Measurements from ENCODE around the gene SOCS3. TPM values are rescaled to one million over a fixed set of nuclear protein-coding genes. Genes with fewer than 3 reads are reported as not detected.

SOCS3 gene
- total RNA-seq, 1 donor from 2014 or later = 3.1 TPM

- peaks cover 1% of the 10 kb centered on the region for H3K9me3 Mint-ChIP-seq (ENCODE audit: unreplicated experiment)
- H3K27ac Mint-ChIP-seq (ENCODE audit: unreplicated experiment) = no peak overlapping the region
- no peaks in the 10 kb centered on the region for H3K27me3 Mint-ChIP-seq (ENCODE audit: unreplicated experiment)
- H3K4me3 Mint-ChIP-seq (ENCODE audit: unreplicated experiment) = no peak overlapping the region
- no peak for DNase-seq
- TF ChIP-seq CTCF (IDR thresholded peaks at IDR 0.05; ENCODE audit: partially characterized antibody, unreplicated experiment) = no peak
- peaks cover 4% of the 10 kb centered on the region for H3K36me3 Mint-ChIP-seq (ENCODE audit: unreplicated experiment)
- peaks cover 36% of the 10 kb centered on the region for H3K4me1 Mint-ChIP-seq (ENCODE audit: low read depth, unreplicated experiment)
These were observed 46.5 kb upstream of the SOCS3 start for GRCh38 chr17:78406396-78406795.

- DNase-seq = no peak
- H3K4me3 Mint-ChIP-seq (ENCODE audit: unreplicated experiment) = no peak overlapping the region
- H3K9me3 Mint-ChIP-seq (ENCODE audit: unreplicated experiment) = peaks cover 3% of the 10 kb centered on the region
- peaks cover 4% of the 10 kb centered on the region for H3K36me3 Mint-ChIP-seq (ENCODE audit: unreplicated experiment)
- no peaks in the 10 kb centered on the region for H3K27me3 Mint-ChIP-seq (ENCODE audit: unreplicated experiment)
- peaks cover 20% of the 10 kb centered on the region for H3K4me1 Mint-ChIP-seq (ENCODE audit: low read depth, unreplicated experiment)
- TF ChIP-seq CTCF (IDR thresholded peaks at IDR 0.05; ENCODE audit: partially characterized antibody, unreplicated experiment) = no peak
- H3K27ac Mint-ChIP-seq (ENCODE audit: unreplicated experiment) = peak overlapping the region; percentile 17
These were observed 43.9 kb upstream of the SOCS3 start for GRCh38 chr17:78403822-78404221.

- peak overlapping the region; percentile 44 for H3K27ac Mint-ChIP-seq (ENCODE audit: unreplicated experiment)
- TF ChIP-seq CTCF (IDR thresholded peaks at IDR 0.05; ENCODE audit: partially characterized antibody, unreplicated experiment) = no peak
- H3K27me3 Mint-ChIP-seq (ENCODE audit: unreplicated experiment) = no peaks in the 10 kb centered on the region
- peak overlapping the region; percentile 31 for H3K4me3 Mint-ChIP-seq (ENCODE audit: unreplicated experiment)
- H3K4me1 Mint-ChIP-seq (ENCODE audit: low read depth, unreplicated experiment) = peaks cover 21% of the 10 kb centered on the region
- no peak for DNase-seq
- peaks cover 3% of the 10 kb centered on the region for H3K9me3 Mint-ChIP-seq (ENCODE audit: unreplicated experiment)
- peaks cover 4% of the 10 kb centered on the region for H3K36me3 Mint-ChIP-seq (ENCODE audit: unreplicated experiment)
These were observed 42.0 kb upstream of the SOCS3 start for GRCh38 chr17:78401891-78402290.

- DNase-seq = no peak
- peak overlapping the region; percentile 44 for H3K27ac Mint-ChIP-seq (ENCODE audit: unreplicated experiment)
- peaks cover 3% of the 10 kb centered on the region for H3K9me3 Mint-ChIP-seq (ENCODE audit: unreplicated experiment)
- H3K36me3 Mint-ChIP-seq (ENCODE audit: unreplicated experiment) = peaks cover 4% of the 10 kb centered on the region
- H3K4me1 Mint-ChIP-seq (ENCODE audit: low read depth, unreplicated experiment) = peaks cover 24% of the 10 kb centered on the region
- no peaks in the 10 kb centered on the region for H3K27me3 Mint-ChIP-seq (ENCODE audit: unreplicated experiment)
- no peak overlapping the region for H3K4me3 Mint-ChIP-seq (ENCODE audit: unreplicated experiment)
- no peak for TF ChIP-seq CTCF (IDR thresholded peaks at IDR 0.05; ENCODE audit: partially characterized antibody, unreplicated experiment)
These were observed 41.4 kb upstream of the SOCS3 start for GRCh38 chr17:78401246-78401645.

- H3K36me3 Mint-ChIP-seq (ENCODE audit: unreplicated experiment) = peaks cover 4% of the 10 kb centered on the region
- no peak for TF ChIP-seq CTCF (IDR thresholded peaks at IDR 0.05; ENCODE audit: partially characterized antibody, unreplicated experiment)
- no peak overlapping the region for H3K4me3 Mint-ChIP-seq (ENCODE audit: unreplicated experiment)
- DNase-seq = no peak
- no peak overlapping the region for H3K27ac Mint-ChIP-seq (ENCODE audit: unreplicated experiment)
- H3K9me3 Mint-ChIP-seq (ENCODE audit: unreplicated experiment) = peaks cover 5% of the 10 kb centered on the region
- no peaks in the 10 kb centered on the region for H3K27me3 Mint-ChIP-seq (ENCODE audit: unreplicated experiment)
- peaks cover 24% of the 10 kb centered on the region for H3K4me1 Mint-ChIP-seq (ENCODE audit: low read depth, unreplicated experiment)
These were observed 40.8 kb upstream of the SOCS3 start for GRCh38 chr17:78400581-78401240.
